Hepatocyte (in vitro differentiated cells): Measurements from ENCODE around the gene SEL1L. TPM values are rescaled to one million over a fixed set of nuclear protein-coding genes. Genes with fewer than 3 reads are reported as not detected.
"Not testable (repeated sequence)": the region's sequence is repeated elsewhere in the genome, so short reads cannot be mapped to it uniquely, and the experiment has no call there.

ENCODE experiments used
- DNase-seq: peaks from one replicate; pipeline ENCODE4 v3.0.0-alpha.2; 2016; ENCODE audit warnings: low spot score
- H2AFZ ChIP-seq: fragments of 200-600 bp; sonication (generic); 2 replicates; pipeline ENCODE4 v1.6.0; 2016; ENCODE audit warnings: antibody characterized with exemption, mild to moderate bottlenecking
- H3K27ac ChIP-seq: fragments of 200-600 bp; sonication (generic); 2 replicates; pipeline ENCODE4 v1.5.1; 2016; ENCODE audit warnings: mild to moderate bottlenecking
- H3K27me3 ChIP-seq: fragments of 200-600 bp; sonication (generic); 2 replicates; pipeline ENCODE4 v1.6.1; 2016
- H3K36me3 ChIP-seq: fragments of 200-600 bp; sonication (generic); replicated peaks from 2 replicates; pipeline ENCODE4 v1.5.1; 2016; ENCODE audit warnings: low read depth; ENCODE audit not compliant: insufficient read depth
- H3K4me1 ChIP-seq: fragments of 200-600 bp; sonication (generic); 2 replicates; pipeline ENCODE4 v1.5.1; 2016; ENCODE audit warnings: mild to moderate bottlenecking, moderate library complexity; ENCODE audit not compliant: insufficient read depth
- H3K4me2 ChIP-seq: fragments of 200-600 bp; sonication (generic); 2 replicates; pipeline ENCODE4 v1.6.0; 2016
- H3K4me3 ChIP-seq: fragments of 200-600 bp; sonication (generic); 2 replicates; pipeline ENCODE4 v1.5.1; 2016; ENCODE audit warnings: mild to moderate bottlenecking
- H3K79me2 ChIP-seq: fragments of 200-600 bp; sonication (generic); 2 replicates; pipeline ENCODE4 v1.6.0; 2017; ENCODE audit warnings: mild to moderate bottlenecking
- H3K9me2 ChIP-seq: fragments of 200-600 bp; sonication (generic); replicated peaks from 2 replicates; pipeline ENCODE4 v1.6.0; 2017; ENCODE audit warnings: mild to moderate bottlenecking; ENCODE audit not compliant: insufficient read depth
- H3K9me3 ChIP-seq: fragments of 200-600 bp; sonication (generic); 2 replicates; pipeline ENCODE4 v1.5.1; 2016; ENCODE audit warnings: low read depth, mild to moderate bottlenecking
- H4K20me1 ChIP-seq: fragments of 200-600 bp; sonication (generic); 2 replicates; pipeline ENCODE4 v1.6.0; 2016; ENCODE audit warnings: mild to moderate bottlenecking; ENCODE audit not compliant: insufficient read depth, poor library complexity, severe bottlenecking
- CTCF ChIP-seq: fragments of 200-600 bp; sonication (generic); IDR thresholded peaks from 2 replicates; pipeline ENCODE4 v1.5.1; 2016; ENCODE audit warnings: antibody characterized with exemption, mild to moderate bottlenecking; ENCODE audit not compliant: poor library complexity
- EZH2 ChIP-seq: fragments of 200-600 bp; sonication (generic); IDR thresholded peaks from 2 replicates; pipeline ENCODE4 v1.6.1; 2016; ENCODE audit warnings: antibody characterized with exemption, mild to moderate bottlenecking, borderline replicate concordance
- EZH2phosphoT487 ChIP-seq: fragments of 200-600 bp; sonication (generic); IDR thresholded peaks from one replicate; pipeline ENCODE4 v1.6.1; 2018; ENCODE audit warnings: antibody characterized with exemption, mild to moderate bottlenecking, low read depth, moderate library complexity; ENCODE audit not compliant: unreplicated experiment, severe bottlenecking
- WGBS: methylation state at CpG from one replicate; pipeline ENCODE4 v1.1.6; 2016; ENCODE audit warnings: low lambda C conversion rate; ENCODE audit errors: missing lambda C conversion rate; 5-methylcytosine and 5-hydroxymethylcytosine counted together
- polyA plus RNA-seq: library from polyadenylated mRNA; unstranded; fragments of >200 nt; fragmentation: Nextera tagmentation; extraction: Ambion mirVana; gene quantifications from 2 replicates; pipeline ENCODE4 v1.2.1, GENCODE V29; 2016
- total RNA-seq: library from RNA; depleted of rRNA; stranded (reverse); fragments of >200 nt; gene quantifications from 2 replicates; pipeline ENCODE4 v1.2.3, GENCODE V29; 2014

Gene SEL1L
- total and polyA plus RNA-seq, 2 experiments from 2014 or later = 53.0 to 89.4 TPM

GRCh38 chr14:81550001-81550637 lies 16.5 kb upstream of the SEL1L start:
- Histone ChIP-seq H3K4me1 (no peaks in the 10 kb centered on the region), H3K9me3 (no peaks in the 10 kb centered on the region)
- 85% methylated on average over 4 of the region's 4 CpGs for WGBS

GRCh38 chr14:81541206-81541605 lies 7.6 kb upstream of the SEL1L start:
- not testable (repeated sequence) for H3K4me2 ChIP-seq, H2AFZ ChIP-seq, H4K20me1 ChIP-seq, DNase-seq, H3K4me3 ChIP-seq, H3K9me3 ChIP-seq, H3K36me3 ChIP-seq, H3K9me2 ChIP-seq, H3K79me2 ChIP-seq, H3K4me1 ChIP-seq, H3K27ac ChIP-seq, H3K27me3 ChIP-seq
- WGBS = 93% methylated on average over 5 of the region's 5 CpGs

More at GRCh38 chr14:81550001-81550637, 16.5 kb upstream of the SEL1L start:
- no peaks in the 10 kb centered on the region for H4K20me1 ChIP-seq
- no peak overlapping the region for H2AFZ ChIP-seq
- no peak overlapping the region for H3K4me2 ChIP-seq
- H3K27me3 ChIP-seq = no peaks in the 10 kb centered on the region
- H3K79me2 ChIP-seq = no peaks in the 10 kb centered on the region
- no peak for DNase-seq
- TF ChIP-seq CTCF (no peak), EZH2 (no peak), EZH2phosphoT487 (no peak)
- H3K4me3 ChIP-seq = no peak overlapping the region
- H3K27ac ChIP-seq = no peak overlapping the region
- no peaks in the 10 kb centered on the region for H3K36me3 ChIP-seq
- no peaks in the 10 kb centered on the region for H3K9me2 ChIP-seq

DNA sequence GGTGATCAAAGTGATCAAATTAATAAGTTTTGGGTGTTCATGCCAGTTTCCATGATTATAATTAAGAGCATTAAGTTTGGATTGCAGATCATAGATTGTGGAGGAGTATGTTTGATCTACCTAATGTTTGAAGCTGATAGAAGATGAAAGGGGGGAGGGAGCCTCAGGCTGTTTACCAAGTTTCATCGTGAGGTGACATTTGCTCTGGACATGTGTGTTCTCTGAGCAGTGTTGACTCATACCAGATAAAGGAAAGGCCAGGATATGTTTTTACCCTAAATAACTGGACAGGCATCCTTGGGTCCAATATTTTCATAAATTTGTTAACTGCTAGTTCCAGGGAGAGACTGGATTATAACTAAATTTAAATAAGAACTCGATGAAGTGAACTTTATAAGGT lies 3.5 kb upstream of the SEL1L start:
- Histone ChIP-seq H3K9me3 (no peaks in the 10 kb centered on the region), H2AFZ (no peak overlapping the region), H4K20me1 (peaks cover 8% of the 10 kb centered on the region), H3K4me2 (peak overlapping the region; percentile 5), H3K27me3 (no peaks in the 10 kb centered on the region), H3K27ac (peak overlapping the region; percentile 81), H3K9me2 (no peaks in the 10 kb centered on the region), H3K36me3 (no peaks in the 10 kb centered on the region), H3K4me1 (peaks cover 14% of the 10 kb centered on the region), H3K4me3 (no peak overlapping the region), H3K79me2 (peaks cover 12% of the 10 kb centered on the region)
- WGBS = 42% methylated on average over 2 of the region's 2 CpGs
- TF ChIP-seq CTCF (no peak), EZH2phosphoT487 (no peak), EZH2 (no peak)
- no peak for DNase-seq

DNA sequence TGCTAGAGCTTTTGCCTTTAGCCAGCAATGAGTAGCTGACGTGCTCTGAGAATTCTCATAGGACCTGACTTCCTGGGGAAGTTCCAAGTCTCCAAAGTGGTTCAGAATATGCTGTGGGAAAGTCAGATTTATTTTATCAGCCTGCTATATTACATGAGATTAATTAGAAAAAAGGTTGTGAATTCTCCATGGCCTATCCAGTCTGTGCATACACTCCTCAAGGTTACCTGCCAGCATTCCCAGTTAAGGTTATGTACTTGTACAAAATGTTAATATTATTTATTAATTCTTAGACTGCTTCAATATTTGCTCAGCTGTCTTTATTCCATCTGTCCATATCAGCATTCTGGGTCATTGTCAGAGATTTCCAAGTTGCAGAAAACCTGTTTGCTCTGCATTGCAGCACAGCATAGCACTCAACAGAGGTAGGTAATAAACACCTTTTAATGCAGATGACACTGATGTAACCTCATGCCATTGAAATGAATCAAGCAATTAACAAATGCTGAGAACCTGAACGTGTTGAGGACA lies 2.7 kb upstream of the SEL1L start:
- H3K9me3 ChIP-seq = no peaks in the 10 kb centered on the region
- peak overlapping the region; percentile 5 for H3K4me2 ChIP-seq
- WGBS = 40% methylated on average over 2 of the region's 2 CpGs
- H3K27me3 ChIP-seq = no peaks in the 10 kb centered on the region
- H3K36me3 ChIP-seq = no peaks in the 10 kb centered on the region
- TF ChIP-seq CTCF = no peak
- TF ChIP-seq EZH2phosphoT487 = no peak
- H2AFZ ChIP-seq = peak overlapping the region; percentile 24
- H3K79me2 ChIP-seq = peaks cover 21% of the 10 kb centered on the region
- no peaks in the 10 kb centered on the region for H3K9me2 ChIP-seq
- DNase-seq = no peak
- H3K4me1 ChIP-seq = peaks cover 14% of the 10 kb centered on the region
- no peak overlapping the region for H3K4me3 ChIP-seq
- H3K27ac ChIP-seq = peak overlapping the region; percentile 81
- peaks cover 10% of the 10 kb centered on the region for H4K20me1 ChIP-seq
